Muscle of back (tissue), 11 donors: ENCODE data around the gene FDXR. TPM values are rescaled to one million over a fixed set of nuclear protein-coding genes. Genes with fewer than 3 reads are reported as not detected.

ENCODE experiments used
- DNase-seq, 3 donors: peaks; one replicate each; pipeline versions ENCODE4 v3.0.0 to v3.0.0-alpha.2; 2013
- polyA plus RNA-seq, 10 donors: library from polyadenylated mRNA; unstranded; fragments of 120-200 nt; gene quantifications; one replicate each; pipeline ENCODE4 v1.2.1, GENCODE V29; 2013; ENCODE audit not compliant: insufficient read length in 10 of 10

The FDXR gene
- polyA plus RNA-seq, 10 donors = 1.3 to 5.7 (median 2.5) TPM

- DNase-seq = no peak
Measured at GRCh38 chr17:74814453-74814852, 58.3 kb downstream of the FDXR start.

Other genes starting within 250 kb of the FDXR start
- under 1 TPM; 0.04 to 0.84 (median 0.25) TPM for gene CD300E, start 249.3 kb downstream of the FDXR start, polyA plus RNA-seq
- under 1 TPM; 0.16 to 0.65 (median 0.35) TPM for gene CD300LF, start 160.1 kb downstream of the FDXR start, polyA plus RNA-seq
- 1 to 10 TPM in 8 of 10 donors, under 1 TPM in 2; 0.38 to 2.6 (median 1.5) TPM for gene RAB37, start 135.7 kb downstream of the FDXR start, polyA plus RNA-seq
- 10 to 100 TPM in 1 of 10 donors, 1 to 10 TPM in 9; 4.9 to 13.4 (median 8.9) TPM for gene NHERF1, start 124.4 kb downstream of the FDXR start, polyA plus RNA-seq
- 10 to 100 TPM; 28.4 to 40.0 (median 33.4) TPM for gene NAT9, start 96.6 kb downstream of the FDXR start, polyA plus RNA-seq
- gene GRIN2C, start 13.1 kb downstream of the FDXR start, polyA plus RNA-seq = 1 to 10 TPM in 5 of 10 donors, under 1 TPM in 5; 0.60 to 1.8 (median 0.99) TPM
- under 1 TPM in 2 of 10 donors, not detected in 8; 0.24 to 0.84 TPM for gene FADS6, start 20.6 kb upstream of the FDXR start, polyA plus RNA-seq
- under 1 TPM in 3 of 10 donors, not detected in 7; 0.04 to 0.69 (median 0.30) TPM for gene USH1G, start 50.3 kb upstream of the FDXR start, polyA plus RNA-seq
- gene OTOP2, start 51.3 kb upstream of the FDXR start, polyA plus RNA-seq = not detected
- gene OTOP3, start 62.9 kb upstream of the FDXR start, polyA plus RNA-seq = not detected
- gene HID1, start 99.8 kb upstream of the FDXR start, polyA plus RNA-seq = 1 to 10 TPM; 4.6 to 7.6 (median 5.9) TPM
- gene CDR2L, start 114.6 kb upstream of the FDXR start, polyA plus RNA-seq = 10 to 100 TPM in 2 of 10 donors, 1 to 10 TPM in 8; 5.7 to 10.8 (median 8.0) TPM
- 10 to 100 TPM; 18.8 to 24.7 (median 21.6) TPM for gene MRPL58, start 139.7 kb upstream of the FDXR start, polyA plus RNA-seq
- 100 to 1,000 TPM; 236 to 279 (median 251) TPM for gene ATP5PD, start 174.0 kb upstream of the FDXR start, polyA plus RNA-seq
- 10 to 100 TPM; 20.1 to 24.2 (median 21.4) TPM for gene KCTD2, start 174.2 kb upstream of the FDXR start, polyA plus RNA-seq
- 10 to 100 TPM in 1 of 10 donors, 1 to 10 TPM in 9; 5.3 to 12.2 (median 7.6) TPM for gene SLC16A5, start 215.0 kb upstream of the FDXR start, polyA plus RNA-seq
- gene ARMC7, start 237.0 kb upstream of the FDXR start, polyA plus RNA-seq = 1 to 10 TPM; 4.6 to 7.8 (median 6.6) TPM